HK-2 (cell line): ENCODE results near the gene AJM1.
"Not testable (repeated sequence)": the region's sequence is repeated elsewhere in the genome, so short reads cannot be mapped to it uniquely, and the experiment has no call there.

Experiments
- DNase-seq: peaks from one replicate; pipeline ENCODE4 v3.0.0-alpha.2; 2018; ENCODE audit not compliant: unreplicated experiment

Gene AJM1

DNA sequence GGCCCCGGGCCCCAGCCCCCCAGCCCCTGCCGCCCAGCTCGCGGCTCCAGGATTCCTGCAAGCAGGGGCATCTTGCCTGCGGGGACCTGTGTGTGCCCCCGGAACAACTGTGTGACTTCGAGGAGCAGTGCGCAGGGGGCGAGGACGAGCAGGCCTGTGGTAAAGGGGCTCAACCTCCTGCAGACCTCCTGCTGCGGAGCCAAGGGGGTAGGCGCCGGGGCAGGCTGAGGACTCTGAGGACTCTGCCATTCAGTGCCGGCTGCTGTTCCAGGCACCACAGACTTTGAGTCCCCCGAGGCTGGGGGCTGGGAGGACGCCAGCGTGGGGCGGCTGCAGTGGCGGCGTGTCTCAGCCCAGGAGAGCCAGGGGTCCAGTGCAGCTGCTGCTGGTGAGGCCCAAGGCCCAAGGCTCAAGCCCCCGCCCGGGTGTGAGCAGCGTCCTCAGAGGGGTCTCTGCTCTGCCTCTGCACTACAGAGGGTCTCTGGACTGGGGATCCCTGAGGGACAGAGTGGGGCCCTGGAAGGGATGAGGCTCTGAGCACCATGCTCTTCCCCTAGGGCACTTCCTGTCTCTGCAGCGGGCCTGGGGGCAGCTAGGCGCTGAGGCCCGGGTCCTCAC, 13.3 kb downstream of the AJM1 start:
- peak; percentile 19 for DNase-seq

DNA sequence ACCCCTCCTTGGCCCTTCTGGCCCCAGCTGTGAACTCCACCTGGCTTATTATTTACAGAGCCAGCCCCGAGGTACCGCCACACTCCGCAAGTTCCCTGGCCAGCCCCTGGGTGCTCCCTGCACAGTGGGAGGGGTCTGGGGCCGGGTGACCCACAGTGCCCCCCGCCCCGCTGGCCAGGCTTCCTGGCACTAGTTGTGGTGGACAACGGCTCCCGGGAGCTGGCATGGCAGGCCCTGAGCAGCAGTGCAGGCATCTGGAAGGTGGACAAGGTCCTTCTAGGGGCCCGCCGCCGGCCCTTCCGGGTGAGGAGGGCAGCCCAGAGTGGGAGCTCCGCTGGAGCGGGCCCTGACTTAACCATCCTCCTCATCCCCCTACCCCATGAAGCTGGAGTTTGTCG, 13.8 kb downstream of the AJM1 start:
- peak; percentile 37 for DNase-seq

DNA sequence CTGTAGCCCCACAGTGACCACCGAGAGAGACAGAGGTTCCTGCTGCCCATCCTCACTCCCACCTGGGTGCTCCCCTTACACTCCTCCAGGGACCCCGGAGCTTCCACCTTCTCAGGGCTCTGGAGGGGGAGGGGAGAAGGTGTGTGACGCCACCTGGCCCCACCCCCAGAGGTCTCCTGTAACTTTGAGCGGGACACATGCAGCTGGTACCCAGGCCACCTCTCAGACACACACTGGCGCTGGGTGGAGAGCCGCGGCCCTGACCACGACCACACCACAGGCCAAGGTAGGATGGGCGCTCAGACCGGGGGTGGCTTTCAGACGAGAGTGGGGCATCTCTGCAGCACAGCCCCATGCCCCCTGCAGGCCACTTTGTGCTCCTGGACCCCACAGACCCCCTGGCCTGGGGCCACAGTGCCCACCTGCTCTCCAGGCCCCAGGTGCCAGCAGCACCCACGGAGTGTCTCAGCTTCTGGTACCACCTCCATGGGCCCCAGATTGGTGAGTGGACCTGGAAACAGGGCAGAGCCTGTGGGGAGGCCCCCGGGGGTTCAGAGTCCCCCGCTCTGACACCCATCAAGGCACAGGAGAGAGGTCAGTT, 14.4 kb downstream of the AJM1 start:
- DNase-seq: peak; percentile 26

DNA sequence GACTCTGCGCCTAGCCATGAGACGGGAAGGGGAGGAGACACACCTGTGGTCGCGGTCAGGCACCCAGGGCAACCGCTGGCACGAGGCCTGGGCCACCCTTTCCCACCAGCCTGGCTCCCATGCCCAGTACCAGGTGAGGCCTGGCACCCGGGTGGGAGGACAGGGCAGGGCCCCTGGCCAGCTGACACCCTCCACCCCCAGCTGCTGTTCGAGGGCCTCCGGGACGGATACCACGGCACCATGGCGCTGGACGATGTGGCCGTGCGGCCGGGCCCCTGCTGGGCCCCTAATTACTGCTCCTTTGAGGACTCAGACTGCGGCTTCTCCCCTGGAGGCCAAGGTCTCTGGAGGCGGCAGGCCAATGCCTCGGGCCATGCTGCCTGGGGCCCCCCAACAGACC, 14.9 kb downstream of the AJM1 start:
- DNase-seq: no peak

DNA sequence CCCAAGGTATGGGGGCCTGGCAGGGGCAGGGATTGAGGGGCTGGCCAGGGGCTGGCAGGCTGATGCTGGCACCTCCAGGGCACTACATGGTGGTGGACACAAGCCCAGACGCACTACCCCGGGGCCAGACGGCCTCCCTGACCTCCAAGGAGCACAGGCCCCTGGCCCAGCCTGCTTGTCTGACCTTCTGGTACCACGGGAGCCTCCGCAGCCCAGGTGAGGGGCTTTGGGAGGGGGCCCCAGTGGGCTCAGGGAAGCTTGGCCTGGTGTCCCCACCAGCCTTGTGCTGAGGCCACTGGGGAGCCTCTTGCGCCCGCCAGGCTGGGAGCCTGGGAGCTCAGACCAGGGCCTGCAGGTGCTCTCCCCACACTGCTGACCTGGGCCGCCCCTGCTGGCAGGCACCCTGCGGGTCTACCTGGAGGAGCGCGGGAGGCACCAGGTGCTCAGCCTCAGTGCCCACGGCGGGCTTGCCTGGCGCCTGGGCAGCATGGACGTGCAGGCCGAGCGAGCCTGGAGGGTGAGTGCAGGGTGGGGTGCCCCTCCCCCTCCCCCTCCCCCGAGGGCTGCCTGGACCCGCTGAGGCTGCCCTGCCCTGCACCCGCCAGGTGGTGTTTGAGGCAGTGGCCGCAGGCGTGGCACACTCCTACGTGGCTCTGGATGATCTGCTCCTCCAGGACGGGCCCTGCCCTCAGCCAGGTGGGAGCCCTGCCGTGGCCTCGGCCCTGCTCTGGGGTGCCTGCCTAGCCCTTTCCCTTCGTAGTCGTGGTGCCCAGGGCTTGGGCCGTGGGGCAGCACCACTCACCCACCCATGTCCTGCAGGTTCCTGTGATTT, 15.5 kb downstream of the AJM1 start:
- peak; percentile 20 for DNase-seq

DNA sequence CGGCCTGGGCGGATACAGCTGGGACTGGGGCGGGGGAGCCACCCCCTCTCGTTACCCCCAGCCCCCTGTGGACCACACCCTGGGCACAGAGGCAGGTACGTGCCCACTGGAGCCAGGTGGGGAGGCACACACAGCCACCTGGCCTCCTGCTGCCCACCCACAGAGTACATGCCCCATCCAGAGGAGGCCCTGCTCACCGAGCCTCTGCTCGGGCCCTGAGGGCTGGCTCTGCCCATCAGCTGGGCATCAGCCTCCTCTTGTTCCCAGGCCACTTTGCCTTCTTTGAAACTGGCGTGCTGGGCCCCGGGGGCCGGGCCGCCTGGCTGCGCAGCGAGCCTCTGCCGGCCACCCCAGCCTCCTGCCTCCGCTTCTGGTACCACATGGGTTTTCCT, 16.2 kb downstream of the AJM1 start:
- DNase-seq: no peak

DNA sequence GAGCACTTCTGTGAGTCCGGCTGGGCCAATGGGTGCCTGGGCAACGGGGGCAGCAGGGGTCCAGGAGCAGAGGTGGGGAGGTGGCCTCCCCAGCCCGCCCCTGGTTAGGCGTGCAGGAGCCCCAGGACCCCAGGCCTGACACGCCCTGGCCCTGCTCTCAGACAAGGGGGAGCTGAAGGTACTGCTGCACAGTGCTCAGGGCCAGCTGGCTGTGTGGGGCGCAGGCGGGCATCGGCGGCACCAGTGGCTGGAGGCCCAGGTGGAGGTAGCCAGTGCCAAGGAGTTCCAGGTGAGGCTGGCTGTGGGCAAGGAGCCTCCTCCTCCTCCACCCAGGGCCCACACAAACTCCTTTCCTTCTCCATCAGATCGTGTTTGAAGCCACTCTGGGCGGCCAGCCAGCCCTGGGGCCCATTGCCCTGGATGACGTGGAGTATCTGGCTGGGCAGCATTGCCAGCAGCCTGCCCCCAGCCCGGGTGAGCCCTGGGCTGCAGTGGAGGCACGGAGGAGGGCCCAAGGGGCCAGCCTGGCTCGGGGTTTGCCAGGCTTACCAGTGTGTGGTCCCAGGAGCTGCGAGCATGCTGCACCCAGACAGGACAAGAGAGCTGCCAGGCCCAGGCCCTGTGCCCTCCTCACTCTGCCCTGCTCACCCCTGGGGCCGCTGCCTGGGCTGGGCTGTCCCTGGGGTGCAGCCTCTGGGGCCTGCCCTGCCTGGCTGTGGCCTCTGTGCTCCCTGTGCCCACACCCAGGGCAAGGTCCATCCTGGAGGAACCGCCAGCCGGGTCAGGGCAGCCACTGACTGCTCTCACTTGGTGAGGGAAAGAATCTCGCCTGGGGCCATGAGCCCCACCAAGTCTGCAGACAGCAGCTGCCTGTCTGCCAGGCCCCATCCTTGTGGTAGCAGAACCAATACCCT, 16.8 kb downstream of the AJM1 start:
- DNase-seq: peak; percentile 53

DNA sequence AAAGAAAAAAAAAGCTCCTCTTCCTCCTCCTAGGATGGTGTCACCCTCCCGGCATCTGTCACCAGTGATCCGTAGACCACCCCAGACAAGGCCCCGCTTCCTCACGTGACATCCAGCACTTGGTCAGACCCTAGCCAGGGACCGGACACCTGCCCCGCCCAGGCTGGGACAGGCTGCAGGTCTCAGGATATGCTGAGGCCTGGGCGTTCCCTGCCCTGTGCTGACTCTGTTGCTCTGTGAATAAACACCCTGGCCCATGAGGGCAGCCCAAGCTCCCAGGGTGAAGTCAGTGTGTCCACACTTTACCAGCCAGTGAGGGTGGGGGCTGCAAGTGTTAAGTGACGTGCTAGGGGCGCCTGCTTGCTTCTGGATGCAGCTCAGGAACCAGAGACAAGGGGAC, 18.3 kb downstream of the AJM1 start:
- DNase-seq: no peak

DNA sequence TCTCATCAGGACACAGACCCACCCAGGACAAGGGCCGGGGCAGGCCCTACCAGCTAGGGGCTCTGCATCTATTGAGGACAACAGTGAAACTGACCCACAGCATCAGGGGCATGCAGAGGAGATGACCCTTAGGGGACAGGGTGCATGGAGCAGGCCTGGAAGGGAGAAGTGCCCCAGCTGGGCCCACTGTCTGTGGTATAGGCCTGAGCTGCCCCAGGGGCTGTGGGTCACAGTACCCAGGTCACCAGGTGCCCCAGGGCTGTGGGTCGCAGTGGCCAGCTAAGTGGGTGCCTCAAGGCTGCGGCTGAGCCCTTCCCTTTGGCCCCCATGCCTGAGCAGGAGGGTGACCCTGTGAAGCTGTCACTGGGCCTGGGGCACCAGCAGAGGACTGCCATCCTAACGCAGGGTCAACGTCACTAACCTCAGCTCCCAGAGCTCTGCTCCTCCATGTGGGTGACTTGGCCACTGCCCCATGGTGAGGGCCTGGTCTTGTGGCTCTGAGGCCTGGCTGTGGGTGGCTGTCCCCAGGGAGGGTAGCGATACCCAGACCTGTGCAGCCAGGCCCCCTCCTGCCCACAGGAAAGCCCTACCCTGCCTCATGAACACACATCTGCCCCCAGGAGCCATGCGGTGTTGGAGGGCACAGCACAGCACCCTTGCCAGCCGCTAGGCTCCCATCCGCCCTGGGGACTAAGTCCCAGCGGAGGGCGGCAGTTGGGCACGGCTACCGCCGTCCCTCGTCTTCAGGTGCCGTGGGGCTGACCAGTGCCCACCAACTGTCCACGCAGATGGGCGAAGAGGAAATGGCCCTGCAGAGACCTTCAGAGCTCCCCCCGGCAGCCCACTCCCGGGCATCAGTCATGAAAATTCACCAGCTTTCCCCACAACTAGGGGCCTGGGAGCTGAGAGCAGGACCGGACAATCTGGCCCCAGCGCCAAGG, 18.9 kb downstream of the AJM1 start:
- DNase-seq: no peak

DNA sequence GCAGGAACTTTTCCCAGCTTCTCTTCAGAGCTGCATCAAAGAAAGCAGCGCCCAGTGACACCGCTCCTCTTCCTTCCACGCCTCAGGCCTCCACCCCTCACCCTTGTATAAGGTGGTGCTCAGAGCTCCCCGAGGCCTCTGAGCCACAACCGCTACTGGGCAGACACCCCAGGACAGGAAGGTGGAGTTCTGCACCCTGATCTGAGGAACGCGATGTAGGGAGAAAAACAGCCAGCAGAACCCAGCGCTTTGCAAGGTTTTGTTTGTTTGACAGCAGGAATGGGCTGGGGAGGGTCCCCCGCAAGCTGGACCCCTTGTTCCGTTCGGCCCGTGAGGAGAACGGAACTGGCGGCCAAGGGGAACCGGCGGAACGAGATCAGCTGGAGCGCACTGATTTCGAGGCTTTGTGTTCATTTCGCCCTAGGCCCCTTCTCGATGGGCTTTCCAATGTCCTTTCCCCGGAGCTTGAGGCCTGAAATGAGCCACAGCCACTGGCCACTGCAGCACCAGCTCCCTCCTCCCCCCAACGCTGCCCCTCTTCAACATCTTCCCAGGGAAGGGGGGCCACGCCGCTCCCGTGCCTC, 19.7 kb downstream of the AJM1 start:
- no peak for DNase-seq

DNA sequence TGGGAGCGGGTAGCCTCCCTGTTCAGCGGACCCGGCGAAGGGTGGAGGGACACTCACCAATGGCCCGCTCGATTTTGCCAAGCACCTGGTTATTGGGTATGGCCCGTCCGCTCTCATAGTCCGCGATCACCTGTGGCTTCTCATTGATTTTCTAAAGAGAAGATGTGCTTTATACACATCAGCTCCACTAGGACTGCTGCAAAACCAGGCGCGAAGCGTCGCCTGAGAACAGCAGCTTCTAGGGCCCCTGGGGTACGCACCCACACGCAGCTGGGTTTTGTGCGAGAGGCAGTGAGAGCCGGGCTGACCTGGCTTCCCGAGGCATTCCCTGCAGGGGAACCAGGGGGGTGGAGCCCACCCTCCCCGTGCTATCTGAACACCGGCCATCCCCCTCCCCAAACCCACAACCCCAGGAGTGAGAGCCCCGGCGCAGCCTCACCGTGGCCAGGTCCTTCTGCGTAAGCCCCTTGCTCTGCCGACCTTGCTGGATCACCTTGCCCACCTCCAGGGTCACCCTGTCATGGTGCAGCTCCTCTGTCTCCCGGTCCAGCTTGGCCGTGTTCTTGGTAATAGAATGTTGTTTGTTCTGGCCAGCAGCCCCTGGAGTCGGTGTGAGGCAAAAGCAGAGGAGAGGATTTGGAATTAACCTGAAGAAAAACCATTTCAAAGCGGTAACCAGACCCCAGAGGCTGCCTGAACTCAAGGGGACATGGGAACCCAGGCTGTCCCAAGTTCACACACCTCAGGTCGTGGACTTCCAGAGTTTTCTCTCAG, 20.8 kb downstream of the AJM1 start:
- DNase-seq: no peak

DNA sequence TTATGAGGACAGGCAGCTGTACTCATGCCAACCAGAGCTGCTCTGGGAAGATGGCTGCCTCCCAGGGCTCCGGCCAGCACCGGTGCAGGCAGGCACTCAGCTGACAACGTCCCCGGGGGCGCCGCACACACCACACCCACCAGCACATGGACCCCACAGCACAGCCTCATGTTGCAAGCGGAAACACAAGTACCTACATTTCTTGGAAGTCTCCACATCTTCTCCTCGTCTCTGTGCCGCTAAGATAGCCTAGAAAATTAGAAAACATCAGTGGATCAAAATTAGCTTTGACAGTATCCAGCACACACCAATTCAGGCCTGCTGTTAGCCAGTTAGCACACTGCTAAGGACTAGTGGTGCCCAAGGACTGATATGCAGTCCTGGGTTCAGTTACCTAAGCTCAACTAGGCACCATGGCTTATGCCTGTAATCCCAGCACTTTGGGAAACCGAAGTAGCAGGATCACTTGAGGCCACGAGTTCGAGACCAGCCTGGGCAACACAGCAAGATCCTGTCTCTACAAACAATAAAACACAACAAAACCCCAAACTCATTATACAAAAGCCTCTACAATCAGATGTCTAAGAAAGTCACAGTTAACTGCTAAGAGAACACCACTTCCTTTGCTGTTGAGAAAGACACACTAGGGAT, 21.5 kb downstream of the AJM1 start:
- DNase-seq: no peak

DNA sequence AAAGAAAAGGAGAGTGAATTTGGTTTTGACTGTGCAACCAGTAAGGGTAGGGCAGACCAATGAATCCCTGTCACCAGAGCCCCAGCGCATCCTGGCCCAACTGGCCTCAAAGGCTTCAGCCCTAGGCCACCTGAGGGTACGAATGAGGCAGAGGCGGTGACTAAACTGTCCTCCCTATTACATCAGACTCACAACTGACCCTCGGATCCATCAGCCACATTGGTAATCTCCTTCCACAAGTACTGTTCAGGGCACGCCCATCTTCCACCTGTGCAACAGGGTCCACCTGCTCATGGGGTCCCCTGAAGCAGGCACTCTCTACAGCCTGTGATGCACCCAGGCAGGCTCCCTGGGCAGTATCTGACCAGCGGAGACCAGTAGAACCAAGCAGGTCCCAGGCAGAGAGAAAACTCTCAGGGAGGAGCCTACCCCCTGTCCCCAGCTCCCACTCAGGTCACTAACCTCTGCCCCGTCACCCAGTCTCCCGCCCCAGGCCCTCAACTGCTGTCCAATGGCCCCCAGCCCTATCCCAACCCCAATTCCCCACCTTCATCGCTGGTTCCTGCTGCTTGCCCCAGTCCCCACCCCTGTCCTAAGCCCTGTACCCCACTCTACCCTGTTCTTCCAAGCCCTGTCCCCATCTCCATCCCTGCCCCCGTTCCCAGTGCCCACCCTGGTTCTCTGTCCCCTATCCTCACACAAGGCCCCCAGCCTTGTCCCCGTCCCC, 22.9 kb downstream of the AJM1 start:
- no peak for DNase-seq

DNA sequence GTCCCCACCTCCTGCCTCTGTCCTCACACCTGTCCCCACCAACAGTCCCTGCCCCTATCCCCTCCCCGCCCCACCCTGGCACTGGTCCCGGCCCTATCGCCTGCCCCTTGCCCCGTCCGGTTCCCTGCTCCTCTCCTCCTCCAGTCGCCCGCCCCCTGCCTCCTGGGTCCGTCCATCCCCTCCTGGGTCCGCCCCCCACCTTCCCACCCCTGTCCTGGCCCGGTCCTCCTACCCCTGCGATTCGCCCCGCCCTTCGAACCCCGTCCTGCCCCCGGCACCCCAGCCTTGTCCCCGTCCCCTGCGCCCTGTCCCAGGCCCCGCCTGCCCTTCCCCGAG, 23.5 kb downstream of the AJM1 start:
- no peak for DNase-seq

DNA sequence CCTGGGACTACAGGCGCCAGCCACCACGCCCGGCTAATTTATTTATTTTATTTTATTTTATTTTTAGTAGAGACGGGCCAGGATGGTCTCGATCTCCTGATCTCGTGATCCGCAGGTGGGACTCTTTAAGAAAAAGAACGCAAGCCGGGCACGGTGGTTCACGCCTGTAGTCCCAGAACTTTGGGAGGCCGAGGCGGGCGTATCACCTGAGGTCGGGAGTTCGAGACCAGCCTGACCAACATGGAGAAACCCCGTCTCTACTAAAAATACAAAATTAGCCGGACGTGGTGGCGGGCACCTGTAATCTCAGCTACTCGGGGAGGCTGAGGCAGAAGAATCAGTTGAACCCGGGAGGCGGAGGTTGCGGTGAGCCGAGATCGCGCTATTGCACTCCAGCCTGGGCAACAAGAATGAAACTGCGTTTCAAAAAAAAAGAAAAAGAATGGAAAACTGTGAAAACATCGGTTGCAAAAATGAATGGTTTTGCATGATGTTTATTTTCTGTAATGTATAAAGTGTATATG, 24.7 kb downstream of the AJM1 start:
- DNase-seq: not testable (repeated sequence)

DNA sequence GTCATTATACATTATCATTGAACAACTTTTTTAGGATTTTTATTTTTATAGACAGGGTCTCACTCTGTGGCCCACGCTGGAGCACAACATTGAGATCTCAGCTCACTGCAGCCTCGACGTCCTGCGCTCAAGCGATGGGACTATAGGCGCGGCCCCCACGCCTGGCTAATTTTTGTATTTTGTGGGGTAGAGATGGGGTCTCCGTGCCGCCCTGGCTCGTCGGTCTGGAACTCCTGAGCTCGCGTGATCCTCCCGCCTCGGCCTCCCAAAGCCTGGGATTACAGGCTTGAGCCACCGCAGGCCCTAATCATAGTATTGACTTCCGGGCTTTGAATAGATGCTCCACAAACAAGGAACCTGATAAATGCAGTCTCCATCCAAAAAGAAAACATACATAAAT, 25.2 kb downstream of the AJM1 start:
- no peak for DNase-seq

DNA sequence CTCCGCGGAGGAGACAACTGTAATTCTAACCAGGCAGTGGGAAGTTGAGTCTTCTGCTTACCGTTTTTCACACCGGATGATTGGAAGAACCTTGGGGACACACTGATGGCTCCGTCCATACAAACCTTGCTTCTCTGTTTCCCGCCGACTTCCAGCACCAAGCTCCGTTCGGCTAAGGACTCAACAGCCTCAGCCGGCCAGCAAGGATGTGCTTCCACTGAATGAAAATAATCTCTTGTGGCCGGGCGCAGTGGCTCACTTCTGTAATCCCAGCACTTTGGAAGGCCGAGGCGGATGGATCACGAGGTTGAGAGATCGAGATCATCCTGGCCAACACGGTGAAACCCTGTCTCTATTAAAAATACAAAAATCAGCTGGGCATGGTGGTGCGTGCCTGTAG, 25.6 kb downstream of the AJM1 start:
- no peak for DNase-seq

DNA sequence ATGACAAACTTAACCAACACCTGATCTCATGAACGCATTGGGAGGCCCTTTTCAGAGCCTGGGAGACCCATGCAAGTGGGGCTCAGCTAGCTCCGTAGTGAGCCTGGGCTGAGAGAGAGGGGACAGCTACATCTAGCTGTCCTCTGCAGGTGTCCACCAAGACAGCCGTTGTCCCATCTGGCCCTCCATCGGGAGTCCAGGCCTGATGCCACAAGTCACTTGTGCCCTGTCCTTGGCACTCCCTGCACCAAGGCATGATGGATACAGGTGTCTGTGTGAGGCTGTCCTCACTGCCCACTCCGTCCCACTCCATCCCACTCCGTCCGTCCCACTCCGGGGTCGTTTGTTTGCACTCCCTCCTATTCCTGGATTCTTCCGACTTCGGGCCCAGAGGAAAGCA, 26.4 kb downstream of the AJM1 start:
- no peak for DNase-seq

DNA sequence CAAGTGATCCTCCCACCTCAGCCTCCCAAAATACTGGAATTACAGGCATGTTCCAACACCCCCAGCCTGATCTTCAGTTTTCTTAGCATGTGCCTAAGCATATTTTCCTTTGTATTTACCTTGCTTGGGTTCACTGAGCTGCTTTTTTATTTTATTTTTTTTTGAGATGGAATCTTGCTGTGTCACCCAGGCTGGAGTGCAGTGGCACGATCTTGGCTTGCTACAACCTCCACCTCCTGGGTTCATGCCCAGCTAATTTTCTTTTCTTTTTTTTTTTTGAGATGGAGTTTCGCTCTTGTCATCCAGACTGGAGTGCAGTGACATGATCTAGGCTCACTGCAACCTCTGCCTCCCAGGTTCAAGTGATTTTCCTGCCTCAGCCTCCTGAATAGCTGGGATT, 27.3 kb downstream of the AJM1 start:
- DNase-seq: not testable (repeated sequence)
